Spleen (tissue), 11 donors: ENCODE data around the gene DGKB. TPM values are rescaled to one million over a fixed set of nuclear protein-coding genes. Genes with fewer than 3 reads are reported as not detected.
"Not testable (repeated sequence)": the region's sequence is repeated elsewhere in the genome, so short reads cannot be mapped to it uniquely, and the experiment has no call there.

Source experiments
- DNase-seq: peaks from one replicate; pipeline ENCODE4 v3.0.0-alpha.2; 2020
- H3K27ac ChIP-seq, 8 donors: fragments of 200-600 bp; sonication (generic) in 7 of 8; 1 replicate in 4 of 8; 2 replicates in 4 of 8; pipeline versions ENCODE4 v1.5.0 to v1.8.0; 2016 to 2021; ENCODE audit warnings: inconsistent platforms in 4 of 8, mild to moderate bottlenecking in 4 of 8, moderate library complexity in 1 of 8
- H3K27me3 ChIP-seq, 7 donors: fragments of 200-600 bp; sonication (generic) in 6 of 7; replicated peaks in 1 of 7; 1 replicate in 4 of 7; 2 replicates in 3 of 7; pipeline versions ENCODE4 v1.5.0 to v1.8.0; 2016 to 2021; ENCODE audit warnings: inconsistent platforms in 3 of 7, mild to moderate bottlenecking in 1 of 7
- H3K36me3 ChIP-seq, 6 donors: fragments of 200-600 bp; sonication (generic) in 5 of 6; 1 replicate in 4 of 6; 2 replicates in 2 of 6; pipeline versions ENCODE4 v1.5.0 to v1.8.0; 2016 to 2021; ENCODE audit warnings: inconsistent platforms in 2 of 6
- H3K4me1 ChIP-seq, 6 donors: fragments of 200-600 bp; sonication (generic) in 5 of 6; 1 replicate in 3 of 6; 2 replicates in 3 of 6; pipeline versions ENCODE4 v1.5.0 to v1.8.0; 2016 to 2021; ENCODE audit warnings: inconsistent platforms in 3 of 6
- H3K4me3 ChIP-seq, 8 donors: fragments of 200-600 bp; sonication (generic) in 7 of 8; 1 replicate in 4 of 8; 2 replicates in 4 of 8; pipeline versions ENCODE4 v1.5.0 to v1.8.0; 2016 to 2021; ENCODE audit warnings: inconsistent platforms in 4 of 8, mild to moderate bottlenecking in 4 of 8, moderate library complexity in 2 of 8
- H3K9me3 ChIP-seq, 8 donors: fragments of 200-600 bp; sonication (generic) in 7 of 8; 1 replicate in 4 of 8; 2 replicates in 4 of 8; pipeline versions ENCODE4 v1.5.0 to v1.8.0; 2016 to 2021; ENCODE audit warnings: inconsistent platforms in 4 of 8
- POLR2A ChIP-seq, 3 donors: fragments of 450-650 bp; IDR thresholded peaks; one replicate each; pipeline ENCODE4 v1.5.1; 2017; ENCODE audit warnings: antibody characterized with exemption in 3 of 3, mild to moderate bottlenecking in 1 of 3
- POLR2AphosphoS5 ChIP-seq, 3 donors: sonication (generic); formaldehyde crosslinking; IDR thresholded peaks; one replicate each; pipeline ENCODE4 v1.5.1; 2017; ENCODE audit warnings: antibody characterized with exemption in 3 of 3
- WGBS, 5 donors: extraction: QIAGEN DNeasy Blood & Tissue Kit in 3 of 5; methylation state at CpG; one replicate each; pipeline versions ENCODE4 v1.1.5 to v1.1.7; 2013 to 2018; 5-methylcytosine and 5-hydroxymethylcytosine counted together
- intact Hi-C: fragments of 100-400 bp; cut with DNase I; formaldehyde crosslinking; loops from one replicate; pipeline ENCODE4 v1.15.0; 2023; ENCODE audit warnings: low total_unique reads
- polyA plus RNA-seq, 3 donors: library from polyadenylated mRNA; stranded (reverse); fragments of 200-250 nt; gene quantifications; one replicate each; pipeline ENCODE4 v1.2.1, GENCODE V29; 2013
- total RNA-seq, 7 donors: library from RNA; depleted of rRNA in 3 of 7; stranded (reverse); fragments of >200 nt in 3 of 7; fragmentation: NEBNext Ultra II Directional in 4 of 7; extraction: Animal tissue kit (Norgen Biotek cat#: 25700) in 4 of 7; gene quantifications; one replicate each; pipeline versions ENCODE4 v1.1.0 to v1.2.1, GENCODE V29; 2016 to 2021
- TF ChIP-seq, protein P1 (sequence below), 11 experiments: fragments of 200-600 bp in 7 of 11; fragments of 450-650 bp in 4 of 11; sonication (generic) in 4 of 11; IDR thresholded peaks in 8 of 11; conservative IDR thresholded peaks in 3 of 11; 1 replicate in 7 of 11; 2 replicates in 4 of 11; pipeline versions ENCODE4 v1.4.0 to v1.8.0; 2016 to 2021; ENCODE audit warnings: antibody characterized with exemption in 11 of 11, inconsistent platforms in 4 of 11, mild to moderate bottlenecking in 1 of 11
- donor health status: healthy with polysubstance abuse.
- donor health status: DM: no; HTN: no; CAD: no; lungs with moderate emphysema.
- donor health status: DM: no; HTN: no; CAD: no.
- donor health status: Bipolar disorder and iron deficiency.
- donor health status: healthy.
- donor health status: DM: no; HTN: no; CAD: no.
- donor health status: DM: yes; HTN: yes; CAD: no.

The DGKB gene
- total and polyA plus RNA-seq, 10 donors: 0.02 to 0.26 (median 0.03) TPM; not detected in 6

DNA sequence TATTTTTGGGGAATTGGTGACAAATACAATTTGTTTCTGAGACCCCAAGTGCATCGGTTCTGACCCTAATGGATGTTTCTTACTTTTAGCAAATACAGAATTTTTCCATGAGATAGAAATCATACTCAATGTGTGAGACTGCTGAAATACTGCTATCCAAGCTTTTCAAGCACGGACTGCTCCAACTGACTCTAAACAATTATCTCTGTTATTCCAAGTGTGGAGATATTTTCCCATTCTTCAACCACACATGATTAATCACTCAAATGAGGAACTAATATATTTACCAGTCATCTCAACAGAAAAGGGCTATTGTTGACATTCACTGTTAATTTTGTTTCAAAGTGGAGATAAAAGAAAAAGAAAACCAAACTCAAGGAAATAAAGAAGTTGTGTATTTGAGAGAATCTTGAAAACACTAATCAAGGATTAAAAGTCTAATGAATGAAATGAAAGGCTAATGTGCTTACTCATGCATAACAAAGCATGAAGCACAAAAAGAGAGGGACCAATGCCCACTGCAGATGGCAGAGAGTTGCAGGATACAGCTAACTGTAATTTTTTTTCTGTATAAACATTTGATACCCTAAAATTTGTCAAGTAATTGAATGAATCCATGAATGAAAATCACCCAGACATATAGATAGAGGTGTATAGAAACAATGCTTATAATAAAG is 423.6 kb downstream of the DGKB start:
- intact Hi-C loops: no loop called here
- Histone ChIP-seq H3K27ac (no peak overlapping the region), H3K27me3 (no peaks in the 10 kb centered on the region), H3K4me1 (no peaks in the 10 kb centered on the region), H3K9me3 (peaks cover 0 to 3% (median 0%) of the 10 kb centered on the region in 8 donors), H3K36me3 (no peaks in the 10 kb centered on the region), H3K4me3 (no peak overlapping the region)
- WGBS, 5 donors: 55 to 74% (median 68%) methylated on average over 2 of the region's 2 CpGs
- DNase-seq: no peak
- TF ChIP-seq POLR2AphosphoS5 (IDR thresholded peaks at IDR 0.05) (no peak), POLR2A (IDR thresholded peaks at IDR 0.05) (no peak)
- TF ChIP-seq, protein P1, sequence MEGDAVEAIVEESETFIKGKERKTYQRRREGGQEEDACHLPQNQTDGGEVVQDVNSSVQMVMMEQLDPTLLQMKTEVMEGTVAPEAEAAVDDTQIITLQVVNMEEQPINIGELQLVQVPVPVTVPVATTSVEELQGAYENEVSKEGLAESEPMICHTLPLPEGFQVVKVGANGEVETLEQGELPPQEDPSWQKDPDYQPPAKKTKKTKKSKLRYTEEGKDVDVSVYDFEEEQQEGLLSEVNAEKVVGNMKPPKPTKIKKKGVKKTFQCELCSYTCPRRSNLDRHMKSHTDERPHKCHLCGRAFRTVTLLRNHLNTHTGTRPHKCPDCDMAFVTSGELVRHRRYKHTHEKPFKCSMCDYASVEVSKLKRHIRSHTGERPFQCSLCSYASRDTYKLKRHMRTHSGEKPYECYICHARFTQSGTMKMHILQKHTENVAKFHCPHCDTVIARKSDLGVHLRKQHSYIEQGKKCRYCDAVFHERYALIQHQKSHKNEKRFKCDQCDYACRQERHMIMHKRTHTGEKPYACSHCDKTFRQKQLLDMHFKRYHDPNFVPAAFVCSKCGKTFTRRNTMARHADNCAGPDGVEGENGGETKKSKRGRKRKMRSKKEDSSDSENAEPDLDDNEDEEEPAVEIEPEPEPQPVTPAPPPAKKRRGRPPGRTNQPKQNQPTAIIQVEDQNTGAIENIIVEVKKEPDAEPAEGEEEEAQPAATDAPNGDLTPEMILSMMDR (IDR thresholded peaks at IDR 0.05 in 8 of 11, conservative IDR thresholded peaks at IDR 0.05 in 3 of 11): no peak

DNA sequence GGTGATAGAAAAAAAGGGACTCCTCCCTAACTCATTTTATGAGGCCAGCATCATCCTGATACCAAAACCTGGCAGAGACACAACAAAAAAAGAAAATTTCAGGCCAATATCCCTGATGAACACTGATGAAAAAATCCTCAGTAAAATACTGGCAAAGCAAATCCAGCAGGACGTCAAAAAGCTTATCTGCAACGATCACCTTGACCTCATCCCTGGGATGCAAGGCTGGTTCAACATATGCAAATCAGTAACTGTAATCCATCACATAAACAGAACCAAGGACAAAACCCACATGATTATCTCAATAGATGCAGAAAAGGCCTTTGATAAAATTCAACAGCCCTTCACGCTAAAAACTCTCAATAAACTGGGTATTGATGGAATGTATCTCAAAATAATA is 440.8 kb downstream of the DGKB start:
- H3K27me3 ChIP-seq, H3K4me1 ChIP-seq, DNase-seq, intact Hi-C loops, H3K4me3 ChIP-seq, H3K9me3 ChIP-seq, H3K36me3 ChIP-seq, H3K27ac ChIP-seq: not testable (repeated sequence)
- WGBS, 5 donors: 29 to 68% (median 55%) methylated on average over 3 of the region's 3 CpGs

DNA sequence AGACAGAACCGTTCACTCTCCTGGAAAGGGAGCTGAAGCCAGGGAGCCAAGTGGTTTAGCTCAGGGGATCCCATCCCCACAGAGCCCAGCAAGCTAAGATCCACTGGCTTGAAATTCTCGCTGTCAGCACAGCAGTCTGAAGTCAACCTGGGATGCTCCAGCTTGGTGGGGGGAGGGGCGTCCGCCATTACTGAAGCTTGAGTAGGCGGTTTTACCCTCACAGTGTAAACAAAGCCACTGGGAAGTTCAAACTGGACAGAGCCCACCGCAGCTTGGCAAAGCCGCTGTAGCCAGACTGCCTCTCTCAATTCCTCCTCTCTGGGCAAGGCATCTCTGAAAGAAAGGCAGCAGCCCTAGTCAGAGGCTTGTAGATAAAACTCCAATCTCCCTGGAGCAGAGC is 443.7 kb downstream of the DGKB start:
- not testable (repeated sequence) for DNase-seq, H3K27me3 ChIP-seq, H3K4me1 ChIP-seq, H3K36me3 ChIP-seq, H3K9me3 ChIP-seq, H3K27ac ChIP-seq, H3K4me3 ChIP-seq
- intact Hi-C loops: loop anchor here (10.0 kb wide), 2 partner anchors 934 to 1174 kb away; no protein-coding TSS in a partner anchor
- WGBS, 5 donors: 88 to 91% (median 91%) methylated on average over 2 to 7 of the region's 7 CpGs

DNA sequence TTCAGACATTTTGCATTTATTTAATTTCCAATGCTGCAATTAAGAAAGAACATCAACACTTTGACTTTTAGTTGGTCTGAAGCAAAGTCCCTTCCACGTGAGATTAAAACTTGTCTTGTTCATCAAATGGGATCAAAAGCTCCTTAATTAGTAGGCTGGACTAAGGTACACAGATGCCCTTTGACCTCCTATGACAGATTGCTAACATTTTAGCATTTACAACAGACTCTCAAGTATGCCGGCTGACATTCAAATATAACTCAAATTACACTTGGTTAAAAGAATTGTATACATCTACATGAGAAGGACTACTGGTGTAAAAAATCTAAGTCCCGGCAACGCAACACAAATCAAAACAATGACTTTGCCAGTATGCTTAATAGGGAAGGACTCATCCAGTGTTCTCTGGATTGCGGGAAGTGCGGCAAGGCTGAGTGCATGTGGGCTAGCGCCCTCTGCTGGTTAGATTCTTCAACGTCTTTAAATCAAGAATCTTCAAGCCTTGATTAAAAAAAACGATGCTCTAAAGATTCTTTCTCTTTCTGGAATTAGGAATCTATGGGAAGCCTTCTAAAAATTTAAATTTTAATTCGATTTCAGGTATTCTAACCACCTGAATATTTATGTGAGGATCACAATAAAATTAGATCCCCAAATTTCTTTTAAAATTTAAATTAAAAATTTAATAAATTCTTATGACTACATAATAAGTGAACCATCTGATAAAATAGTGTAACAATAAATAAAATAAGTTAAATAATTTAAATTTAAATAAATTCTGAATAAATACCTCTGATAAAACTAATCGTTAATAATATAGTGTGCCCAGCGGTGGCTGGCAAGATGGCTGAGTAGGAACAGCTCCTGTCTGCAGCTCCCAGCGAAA is 444.7 kb downstream of the DGKB start:
- H3K27ac ChIP-seq: no peak overlapping the region
- 31 to 35% (median 31%) methylated on average over 13 of the region's 13 CpGs for WGBS, 5 donors
- intact Hi-C loops: loop anchor here (10.0 kb wide), 2 partner anchors 933 to 1173 kb away; no protein-coding TSS in a partner anchor
- peaks cover 0 to 6% (median 0%) of the 10 kb centered on the region in 7 donors for H3K27me3 ChIP-seq
- DNase-seq: peak; percentile 64
- peaks cover 0 to 6% (median 2%) of the 10 kb centered on the region in 6 donors for H3K4me1 ChIP-seq
- H3K36me3 ChIP-seq: no peaks in the 10 kb centered on the region
- peaks cover 0 to 5% (median 0%) of the 10 kb centered on the region in 8 donors for H3K9me3 ChIP-seq
- H3K4me3 ChIP-seq: peak overlapping the region in 1 of 8 donors; percentile 28
- TF ChIP-seq POLR2A (IDR thresholded peaks at IDR 0.05): no peak
- TF ChIP-seq, protein P1 (IDR thresholded peaks at IDR 0.05 in 8 of 11, conservative IDR thresholded peaks at IDR 0.05 in 3 of 11): peak in 9 of 11 experiments; percentile 19 to 76 (median 64)

DNA sequence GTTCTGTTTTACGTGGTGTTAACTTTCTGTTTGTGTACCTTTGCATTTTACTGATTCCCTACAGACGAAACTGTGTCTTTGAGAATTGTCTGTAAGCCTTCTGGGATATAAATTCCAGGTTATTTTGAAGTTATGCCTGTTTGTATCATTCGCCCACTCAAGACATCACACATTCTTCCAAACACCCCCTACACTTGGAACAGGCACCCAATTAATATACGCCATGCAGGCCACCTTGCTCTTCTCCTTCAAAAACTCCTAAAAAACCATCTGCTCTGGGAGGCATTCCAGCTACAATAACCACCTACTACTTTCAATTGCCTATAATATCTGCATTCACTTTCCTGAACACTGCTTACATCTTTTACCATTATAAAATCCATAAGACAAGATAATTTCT is 453.3 kb downstream of the DGKB start:
- H3K27ac ChIP-seq: no peak overlapping the region
- no peak for DNase-seq
- no peaks in the 10 kb centered on the region for H3K36me3 ChIP-seq
- peaks cover 0 to 4% (median 0%) of the 10 kb centered on the region in 8 donors for H3K9me3 ChIP-seq
- H3K4me3 ChIP-seq: no peak overlapping the region
- intact Hi-C loops: no loop called here
- TF ChIP-seq, protein P1 (IDR thresholded peaks at IDR 0.05 in 8 of 11, conservative IDR thresholded peaks at IDR 0.05 in 3 of 11): no peak
- TF ChIP-seq POLR2AphosphoS5 (IDR thresholded peaks at IDR 0.05): no peak
- no peak for TF ChIP-seq POLR2A (IDR thresholded peaks at IDR 0.05)
- WGBS, 5 donors: 73 to 87% (median 83%) methylated on average over 4 of the region's 4 CpGs
- H3K4me1 ChIP-seq: peaks cover 0 to 2% (median 0%) of the 10 kb centered on the region in 6 donors
- no peaks in the 10 kb centered on the region for H3K27me3 ChIP-seq
